NCI-H1436 treated with DMSO at 0.1 percent for 48 hours (cell line): ENCODE measurements around the gene MRPL37.
"Not testable (repeated sequence)": the region's sequence is repeated elsewhere in the genome, so short reads cannot be mapped to it uniquely, and the experiment has no call there.

ENCODE experiments used
- DNase-seq: peaks from one replicate; lab custom pipeline; 2025; lab: John Stamatoyannopoulos, UW

Gene MRPL37

DNA sequence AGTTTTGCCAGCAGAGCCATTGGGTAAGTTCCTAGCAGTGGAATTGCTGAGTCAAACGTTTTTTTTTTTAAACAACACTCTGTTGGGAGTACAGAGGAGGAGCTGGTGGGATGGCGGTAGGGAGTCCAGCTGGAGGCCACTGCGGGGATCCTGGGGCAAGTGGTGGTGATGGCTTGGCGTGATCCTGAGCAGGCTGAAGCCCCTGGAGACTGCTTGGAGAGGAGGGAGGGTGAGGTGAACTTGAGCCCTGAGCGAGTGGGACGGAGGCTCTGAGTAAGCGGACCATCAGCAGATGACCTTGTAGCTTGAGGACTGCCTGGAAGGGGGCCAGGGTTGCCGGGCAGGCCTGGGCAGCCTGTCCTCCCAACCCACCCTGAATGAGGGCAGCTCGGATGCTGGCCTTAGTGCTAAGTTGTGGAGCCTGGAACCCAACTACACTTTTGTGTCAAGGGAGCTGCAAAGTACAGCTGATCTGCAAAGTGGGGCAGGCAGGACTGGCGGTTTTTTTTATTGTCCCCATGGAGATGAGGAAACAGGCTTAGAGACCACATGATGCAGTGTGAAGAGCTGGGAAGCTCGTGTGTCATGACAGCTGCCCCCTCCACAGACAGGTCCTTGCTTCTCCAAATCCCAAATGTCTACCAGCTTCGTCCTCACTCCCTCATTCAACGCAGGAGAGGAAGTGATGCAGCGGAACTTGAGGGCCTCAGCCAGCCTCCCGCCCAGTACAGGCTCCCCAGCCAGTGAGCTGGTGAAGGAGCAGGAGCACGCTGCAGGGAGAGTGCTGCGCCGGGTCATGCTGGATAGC is 20.2 kb downstream of the MRPL37 start:
- no peak for DNase-seq

- no peak for DNase-seq
Observed at GRCh38 chr1:54221113-54221834, 21.3 kb downstream of the MRPL37 start.

- no peak for DNase-seq
Observed at GRCh38 chr1:54221867-54222484, 22.0 kb downstream of the MRPL37 start.

- no peak for DNase-seq
Observed at GRCh38 chr1:54222711-54223110, 22.7 kb downstream of the MRPL37 start.

DNA sequence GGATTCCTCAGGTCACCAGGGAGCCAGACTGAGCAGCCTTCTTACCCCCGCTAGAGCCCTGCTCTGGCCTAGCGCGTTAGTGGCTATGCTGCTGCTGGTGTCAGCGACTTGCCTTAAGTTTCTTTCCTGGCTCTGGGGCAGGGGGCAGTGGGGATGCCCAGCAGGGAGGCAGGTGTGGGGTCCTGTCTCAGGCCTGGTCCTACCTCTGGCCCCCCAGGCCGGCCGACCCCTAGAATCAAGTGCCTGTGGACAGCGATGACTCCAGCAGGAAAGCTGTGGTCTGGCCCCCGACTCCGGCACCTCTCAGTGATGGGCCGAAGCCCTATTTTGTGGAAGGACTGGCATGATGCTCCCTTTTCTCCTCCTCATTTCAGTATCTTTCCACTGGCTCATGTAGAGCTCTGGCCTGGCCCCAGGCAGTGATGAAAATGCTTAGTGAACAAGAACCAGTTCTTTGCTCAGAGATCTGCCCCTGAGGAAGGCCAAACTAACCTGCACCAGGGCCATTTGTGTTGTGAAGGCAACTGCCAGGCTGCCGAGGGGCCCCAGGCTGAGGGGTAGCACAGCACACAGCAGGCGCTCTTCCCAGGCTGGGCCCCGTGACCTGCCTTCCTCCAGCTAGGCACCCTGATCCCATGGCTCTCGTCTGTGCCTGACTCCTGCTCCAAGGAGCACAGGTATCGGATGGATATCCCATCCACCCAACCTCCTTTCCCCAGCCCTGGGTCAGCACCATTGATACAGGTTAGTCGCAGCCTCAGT is 23.7 kb downstream of the MRPL37 start:
- no peak for DNase-seq

DNA sequence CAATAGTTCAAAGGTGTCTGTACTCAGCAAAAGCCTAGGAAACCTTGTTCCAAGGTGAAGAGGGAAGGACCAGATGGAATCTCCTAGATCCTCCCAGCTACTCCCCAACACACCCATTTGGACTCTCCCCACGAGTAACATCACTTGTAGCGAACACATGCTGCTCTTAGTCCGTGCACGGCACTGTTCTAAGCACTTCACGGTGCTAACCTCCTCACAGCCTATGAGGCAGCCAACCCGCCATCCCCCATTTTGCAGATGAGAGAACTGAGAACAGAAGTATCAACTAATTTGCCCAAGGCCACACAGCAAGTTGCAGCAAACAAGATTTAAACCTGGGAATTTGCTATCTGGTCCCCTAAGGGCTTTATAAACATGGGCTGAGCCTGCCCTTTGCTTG is 24.3 kb downstream of the MRPL37 start:
- DNase-seq: no peak

- DNase-seq: no peak
Observed at GRCh38 chr1:54225378-54225777, 25.4 kb downstream of the MRPL37 start.

- DNase-seq: no peak
Observed at GRCh38 chr1:54225986-54226559, 26.1 kb downstream of the MRPL37 start.

GRCh38 chr1:54227091-54227602 is 27.2 kb downstream of the MRPL37 start:
- DNase-seq: no peak

DNA sequence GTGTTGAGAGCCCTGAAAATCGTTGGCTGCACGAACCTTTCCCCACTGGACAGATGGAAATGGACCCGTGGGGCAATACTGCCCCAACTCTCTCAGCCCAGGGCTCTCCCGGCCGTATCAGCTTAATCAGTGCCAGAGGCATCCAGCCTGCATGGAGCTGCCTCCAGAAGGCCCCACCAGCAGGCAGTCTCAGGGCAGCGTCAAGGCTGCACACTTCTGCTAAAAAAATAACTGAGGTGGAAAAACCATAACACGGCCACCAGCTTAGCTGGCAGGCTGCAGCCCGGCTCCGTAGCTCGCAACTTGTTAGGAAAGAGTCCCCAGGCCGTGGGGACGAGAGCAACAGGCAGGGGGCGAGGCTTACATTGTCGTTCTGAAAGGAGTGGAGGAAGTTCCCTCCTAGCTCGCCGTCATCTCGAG is 27.9 kb downstream of the MRPL37 start:
- no peak for DNase-seq

DNA sequence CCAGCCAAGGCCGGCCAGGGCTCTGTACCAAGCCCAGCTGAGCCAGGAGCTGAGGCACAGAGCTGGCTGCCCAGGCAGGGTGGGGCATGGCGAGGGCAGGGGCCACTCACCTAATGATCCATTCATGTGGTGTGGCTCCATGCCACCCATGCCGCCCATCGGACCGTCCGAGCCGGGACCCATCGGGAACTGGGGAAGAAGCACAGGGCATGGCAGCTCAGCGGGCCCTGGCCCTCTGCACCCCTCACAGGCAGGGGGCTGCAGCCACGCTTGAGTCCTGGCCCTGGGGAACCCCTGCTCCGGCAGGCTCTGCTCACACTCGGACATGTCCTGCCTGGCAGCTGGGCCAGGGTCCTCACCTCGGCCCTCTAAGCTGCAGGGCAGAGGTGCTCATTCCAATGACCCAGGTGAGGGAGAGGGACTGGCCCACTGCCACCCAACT is 28.7 kb downstream of the MRPL37 start:
- DNase-seq: no peak

DNA sequence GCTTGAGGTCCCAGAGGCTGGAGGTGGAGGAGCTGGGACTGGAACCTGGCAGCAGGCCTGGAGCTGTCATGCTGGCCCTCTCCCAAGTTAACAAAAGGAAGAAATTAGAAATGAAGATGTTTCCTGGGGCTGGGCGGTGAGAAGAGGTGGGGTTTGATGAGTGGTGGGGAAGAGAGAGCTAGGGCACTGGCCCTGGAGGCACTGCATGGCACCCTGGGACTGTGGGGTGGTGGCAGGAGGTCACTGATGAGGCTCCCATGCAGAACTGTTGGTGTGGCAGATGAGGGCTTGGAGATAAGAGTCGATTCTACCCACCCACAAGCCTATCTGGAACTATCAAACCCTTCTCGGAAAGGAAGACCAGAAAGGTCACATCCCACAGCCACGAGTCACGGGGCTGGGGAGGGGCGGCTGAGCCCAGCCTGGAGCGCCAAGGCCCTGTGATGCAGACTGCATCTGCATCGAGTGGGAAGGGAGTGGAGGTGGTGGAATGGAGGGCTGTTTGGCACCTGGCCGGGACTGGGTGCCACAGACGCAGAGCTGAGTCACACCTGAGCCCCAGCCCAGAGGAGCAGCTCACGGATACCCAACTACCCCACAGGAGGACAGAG is 29.4 kb downstream of the MRPL37 start:
- DNase-seq: no peak

GRCh38 chr1:54230507-54231339 is 30.8 kb downstream of the MRPL37 start:
- DNase-seq: no peak

DNA sequence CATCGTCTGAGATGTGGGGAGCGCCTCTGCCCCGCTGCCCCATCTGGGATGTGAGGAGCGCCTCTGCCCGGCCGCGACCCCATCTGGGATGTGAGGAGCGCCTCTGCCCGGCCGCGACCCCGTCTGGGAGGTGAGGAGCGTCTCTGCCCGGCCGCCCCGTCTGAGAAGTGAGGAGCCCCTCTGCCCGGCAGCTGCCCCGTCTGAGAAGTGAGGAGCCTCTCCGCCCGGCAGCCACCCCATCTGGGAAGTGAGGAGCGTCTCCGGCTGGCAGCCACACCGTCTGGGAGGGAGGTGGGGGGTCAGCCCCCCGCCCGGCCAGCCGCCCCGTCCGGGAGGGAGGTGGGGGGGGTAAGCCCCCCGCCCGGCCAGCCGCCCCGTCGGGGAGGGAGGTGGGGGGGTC is 33.2 kb downstream of the MRPL37 start:
- not testable (repeated sequence) for DNase-seq

DNA sequence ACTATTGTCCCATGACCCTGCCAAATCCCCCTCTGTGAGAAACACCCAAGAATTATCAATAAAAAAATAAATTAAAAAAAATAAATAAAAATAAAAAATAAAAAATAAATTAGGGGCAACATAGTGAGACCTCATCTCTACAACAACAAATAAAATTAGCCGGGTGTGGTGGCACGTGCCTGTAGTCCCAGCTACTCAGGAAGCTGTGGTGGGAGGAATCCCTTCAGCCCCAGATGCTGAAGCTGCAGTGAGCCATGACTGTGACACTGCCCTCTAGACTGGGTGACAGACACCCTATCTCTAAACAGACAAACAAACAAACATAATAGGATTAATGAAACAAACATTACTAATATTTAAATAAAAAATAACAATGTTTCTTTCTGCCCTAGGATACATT is 34.3 kb downstream of the MRPL37 start:
- no peak for DNase-seq

GRCh38 chr1:54237586-54237985 is 37.6 kb downstream of the MRPL37 start:
- no peak for DNase-seq

- DNase-seq: no peak
Observed at GRCh38 chr1:54238353-54239034, 38.5 kb downstream of the MRPL37 start.

GRCh38 chr1:54239035-54239383 is 39.0 kb downstream of the MRPL37 start:
- no peak for DNase-seq

GRCh38 chr1:54239631-54240031 is 39.7 kb downstream of the MRPL37 start:
- no peak for DNase-seq
